ENCODE data around the gene ORC5.

DNA sequence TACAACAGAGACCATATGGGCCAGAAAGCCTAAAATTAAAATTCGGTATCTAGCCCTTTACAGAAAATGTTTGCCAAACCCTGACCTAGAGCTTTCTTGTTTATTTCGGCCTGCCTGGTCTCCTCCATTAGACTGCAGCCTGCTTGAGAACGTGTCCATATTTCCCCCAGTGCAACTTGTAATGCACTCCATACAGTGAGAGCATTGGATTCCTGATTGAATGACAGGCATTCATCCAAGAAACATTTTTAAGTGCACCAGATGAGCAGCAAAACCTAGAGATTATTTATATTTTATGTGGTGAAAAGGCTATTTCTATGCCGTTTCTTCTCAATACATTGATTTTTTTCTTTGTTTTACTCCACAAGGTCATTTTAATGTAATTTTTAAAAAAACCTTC is 47.4 kb upstream of the ORC5 start:
- TF ChIP-seq, protein P1, sequence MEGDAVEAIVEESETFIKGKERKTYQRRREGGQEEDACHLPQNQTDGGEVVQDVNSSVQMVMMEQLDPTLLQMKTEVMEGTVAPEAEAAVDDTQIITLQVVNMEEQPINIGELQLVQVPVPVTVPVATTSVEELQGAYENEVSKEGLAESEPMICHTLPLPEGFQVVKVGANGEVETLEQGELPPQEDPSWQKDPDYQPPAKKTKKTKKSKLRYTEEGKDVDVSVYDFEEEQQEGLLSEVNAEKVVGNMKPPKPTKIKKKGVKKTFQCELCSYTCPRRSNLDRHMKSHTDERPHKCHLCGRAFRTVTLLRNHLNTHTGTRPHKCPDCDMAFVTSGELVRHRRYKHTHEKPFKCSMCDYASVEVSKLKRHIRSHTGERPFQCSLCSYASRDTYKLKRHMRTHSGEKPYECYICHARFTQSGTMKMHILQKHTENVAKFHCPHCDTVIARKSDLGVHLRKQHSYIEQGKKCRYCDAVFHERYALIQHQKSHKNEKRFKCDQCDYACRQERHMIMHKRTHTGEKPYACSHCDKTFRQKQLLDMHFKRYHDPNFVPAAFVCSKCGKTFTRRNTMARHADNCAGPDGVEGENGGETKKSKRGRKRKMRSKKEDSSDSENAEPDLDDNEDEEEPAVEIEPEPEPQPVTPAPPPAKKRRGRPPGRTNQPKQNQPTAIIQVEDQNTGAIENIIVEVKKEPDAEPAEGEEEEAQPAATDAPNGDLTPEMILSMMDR (conservative IDR thresholded peaks at IDR 0.05; ENCODE audit: low read depth in 2 of 2) = no peak
- TF ChIP-seq EZH2phosphoT487 (IDR thresholded peaks at IDR 0.05; ENCODE audit: unreplicated experiment) = no peak
- TF ChIP-seq EZH2 (IDR thresholded peaks at IDR 0.05; ENCODE audit: low read depth, unreplicated experiment) = no peak
- TF ChIP-seq, protein P2, sequence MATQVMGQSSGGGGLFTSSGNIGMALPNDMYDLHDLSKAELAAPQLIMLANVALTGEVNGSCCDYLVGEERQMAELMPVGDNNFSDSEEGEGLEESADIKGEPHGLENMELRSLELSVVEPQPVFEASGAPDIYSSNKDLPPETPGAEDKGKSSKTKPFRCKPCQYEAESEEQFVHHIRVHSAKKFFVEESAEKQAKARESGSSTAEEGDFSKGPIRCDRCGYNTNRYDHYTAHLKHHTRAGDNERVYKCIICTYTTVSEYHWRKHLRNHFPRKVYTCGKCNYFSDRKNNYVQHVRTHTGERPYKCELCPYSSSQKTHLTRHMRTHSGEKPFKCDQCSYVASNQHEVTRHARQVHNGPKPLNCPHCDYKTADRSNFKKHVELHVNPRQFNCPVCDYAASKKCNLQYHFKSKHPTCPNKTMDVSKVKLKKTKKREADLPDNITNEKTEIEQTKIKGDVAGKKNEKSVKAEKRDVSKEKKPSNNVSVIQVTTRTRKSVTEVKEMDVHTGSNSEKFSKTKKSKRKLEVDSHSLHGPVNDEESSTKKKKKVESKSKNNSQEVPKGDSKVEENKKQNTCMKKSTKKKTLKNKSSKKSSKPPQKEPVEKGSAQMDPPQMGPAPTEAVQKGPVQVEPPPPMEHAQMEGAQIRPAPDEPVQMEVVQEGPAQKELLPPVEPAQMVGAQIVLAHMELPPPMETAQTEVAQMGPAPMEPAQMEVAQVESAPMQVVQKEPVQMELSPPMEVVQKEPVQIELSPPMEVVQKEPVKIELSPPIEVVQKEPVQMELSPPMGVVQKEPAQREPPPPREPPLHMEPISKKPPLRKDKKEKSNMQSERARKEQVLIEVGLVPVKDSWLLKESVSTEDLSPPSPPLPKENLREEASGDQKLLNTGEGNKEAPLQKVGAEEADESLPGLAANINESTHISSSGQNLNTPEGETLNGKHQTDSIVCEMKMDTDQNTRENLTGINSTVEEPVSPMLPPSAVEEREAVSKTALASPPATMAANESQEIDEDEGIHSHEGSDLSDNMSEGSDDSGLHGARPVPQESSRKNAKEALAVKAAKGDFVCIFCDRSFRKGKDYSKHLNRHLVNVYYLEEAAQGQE (IDR thresholded peaks at IDR 0.05; ENCODE audit: unreplicated experiment) = no peak
- TF ChIP-seq ZNF331 (CRISPR knock-in tag; IDR thresholded peaks at IDR 0.05; ENCODE audit: low read depth) = no peak
- no peak for TF ChIP-seq POLR2AphosphoS5 (IDR thresholded peaks at IDR 0.05; ENCODE audit: low read depth)
- TF ChIP-seq NANOG (IDR thresholded peaks at IDR 0.05; ENCODE audit: borderline replicate concordance) = no peak
- TF ChIP-seq ZNF114 (CRISPR knock-in tag; IDR thresholded peaks at IDR 0.05) = no peak
- TF ChIP-seq CREB1 (CRISPR knock-in tag; IDR thresholded peaks at IDR 0.05; ENCODE audit: low read depth) = no peak
